SK-N-SH (cell line): ENCODE data around the gene TMCO5A.

ENCODE experiments used
- CTCF ChIP-seq: fragments of 200-600 bp; sonication (generic); IDR thresholded peaks from 2 replicates; pipeline ENCODE4 v1.6.1; 2017; ENCODE audit warnings: antibody characterized with exemption, mild to moderate bottlenecking, moderate library complexity
- MXI1 ChIP-seq: IDR thresholded peaks from 2 replicates; pipeline ENCODE4 v1.6.1; 2012; ENCODE audit warnings: mild to moderate bottlenecking, low read depth, low read length, improper control_type of control experiment
- POLR2AphosphoS5 ChIP-seq: IDR thresholded peaks from 2 replicates; pipeline ENCODE4 v1.6.1; 2012; ENCODE audit warnings: low read depth, low read length
- RFX5 ChIP-seq: IDR thresholded peaks from 2 replicates; pipeline ENCODE4 v1.6.1; 2012; ENCODE audit warnings: mild to moderate bottlenecking, improper control_type of control experiment, low read length
- SIN3A ChIP-seq: IDR thresholded peaks from 2 replicates; pipeline ENCODE4 v1.6.1; 2012; ENCODE audit warnings: low read depth, mild to moderate bottlenecking, low read length, moderate library complexity, borderline replicate concordance
- TEAD4 ChIP-seq: IDR thresholded peaks from 2 replicates; pipeline ENCODE4 v1.4.0; 2012; ENCODE audit warnings: mild to moderate bottlenecking, borderline replicate concordance; ENCODE audit not compliant: insufficient read depth
- YY1 ChIP-seq: IDR thresholded peaks from 2 replicates; pipeline ENCODE4 v1.4.0; 2012; ENCODE audit warnings: low read depth, mild to moderate bottlenecking

- TF ChIP-seq SIN3A: no peak
- no peak for TF ChIP-seq TEAD4
- no peak for TF ChIP-seq CTCF
- no peak for TF ChIP-seq POLR2AphosphoS5
- TF ChIP-seq RFX5: no peak
- no peak for TF ChIP-seq YY1
- TF ChIP-seq MXI1: no peak
Measured at GRCh38 chr15:37951999-37952398, 17.6 kb downstream of the TMCO5A start.
